LHCN-M2 (cell line): ENCODE data around the gene CDC20. TPM values are rescaled to one million over a fixed set of nuclear protein-coding genes. Genes with fewer than 3 reads are reported as not detected.
"Not testable (repeated sequence)": the region's sequence is repeated elsewhere in the genome, so short reads cannot be mapped to it uniquely, and the experiment has no call there.

Source experiments
- DNase-seq: peaks from one replicate; pipeline ENCODE4 v3.0.0-alpha.2; 2012; ENCODE audit warnings: low read depth
- total RNA-seq: library from RNA; depleted of rRNA; stranded (reverse); fragments of >200 nt; gene quantifications from 2 replicates; pipeline ENCODE4 v1.2.3, GENCODE V29; 2014

CDC20 gene
- total RNA-seq, 1 experiment from 2014 or later, result 203 TPM

DNA sequence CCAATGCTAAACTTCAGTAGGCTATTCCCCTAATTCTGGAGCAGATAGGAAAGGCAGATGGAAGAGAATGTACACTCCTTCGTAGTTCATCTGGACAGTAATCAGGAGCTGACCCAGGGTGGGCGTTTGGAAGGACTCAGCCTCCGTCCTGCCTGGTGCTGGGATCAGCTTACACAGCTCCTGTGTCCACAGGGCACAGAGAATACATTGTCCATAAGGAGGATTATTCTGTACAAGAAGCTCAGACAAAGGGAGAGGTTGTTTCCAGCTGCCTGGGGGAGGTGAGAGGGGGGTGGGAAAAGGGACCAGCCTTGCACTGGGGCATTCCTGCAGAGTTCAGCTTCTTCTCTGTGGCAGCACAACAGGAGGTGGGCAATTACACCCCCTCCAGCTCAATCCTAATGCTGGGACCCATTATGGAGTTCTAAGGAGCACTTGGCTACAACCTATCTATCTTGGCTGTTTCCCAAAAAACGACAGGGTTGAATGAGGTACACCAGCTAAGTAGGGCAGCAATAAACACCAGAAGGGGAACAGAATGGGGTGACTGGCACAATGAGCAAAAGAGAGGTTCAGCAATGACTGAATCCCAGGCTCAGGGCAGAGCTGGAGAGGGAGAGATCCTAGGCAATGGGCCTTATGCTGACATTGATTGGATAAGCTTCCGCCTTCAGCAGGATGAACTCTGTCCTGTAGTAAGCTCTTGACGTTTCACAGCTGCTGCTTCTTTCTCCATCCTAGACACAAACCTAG is 23.4 kb downstream of the CDC20 start:
- DNase-seq, result no peak

DNA sequence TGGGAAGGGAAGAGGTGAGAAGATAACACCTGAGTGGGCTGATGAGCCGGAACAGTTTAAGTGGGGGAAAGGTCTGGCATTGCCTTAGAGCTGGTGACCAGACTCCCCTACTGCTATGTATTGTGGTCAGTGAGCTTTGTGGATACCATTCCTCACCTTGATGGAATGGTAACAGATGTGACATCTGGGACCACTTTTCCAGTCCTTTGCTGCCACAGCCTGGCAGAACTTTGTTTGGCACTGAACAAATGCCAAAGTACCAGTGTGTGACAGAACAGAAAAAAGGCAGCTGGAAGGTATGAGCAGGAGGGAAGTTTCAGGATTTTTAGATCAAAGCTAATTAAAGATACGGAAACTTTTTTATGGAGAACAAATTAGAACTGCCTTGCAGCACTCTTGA is 24.7 kb downstream of the CDC20 start:
- peak; percentile 47 for DNase-seq

DNA sequence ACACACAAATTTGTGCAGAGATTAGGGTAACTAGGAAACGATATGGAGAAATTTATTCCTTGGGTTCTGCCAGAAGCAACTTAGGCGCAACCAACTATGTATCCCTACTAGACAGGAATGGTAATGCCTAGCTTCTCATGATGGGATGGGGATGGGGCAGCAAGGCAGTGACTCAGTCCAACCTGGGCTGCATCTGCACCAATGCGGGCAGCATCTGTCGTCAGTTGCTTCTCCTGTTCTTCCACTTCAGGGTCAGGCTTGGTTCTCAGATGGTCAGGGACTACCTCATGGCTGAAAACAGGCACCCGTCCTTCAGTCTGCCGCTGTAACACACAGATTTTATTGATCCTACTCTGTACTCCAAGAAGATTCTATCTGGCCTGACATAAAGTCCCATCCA is 27.9 kb downstream of the CDC20 start:
- DNase-seq, result no peak

DNA sequence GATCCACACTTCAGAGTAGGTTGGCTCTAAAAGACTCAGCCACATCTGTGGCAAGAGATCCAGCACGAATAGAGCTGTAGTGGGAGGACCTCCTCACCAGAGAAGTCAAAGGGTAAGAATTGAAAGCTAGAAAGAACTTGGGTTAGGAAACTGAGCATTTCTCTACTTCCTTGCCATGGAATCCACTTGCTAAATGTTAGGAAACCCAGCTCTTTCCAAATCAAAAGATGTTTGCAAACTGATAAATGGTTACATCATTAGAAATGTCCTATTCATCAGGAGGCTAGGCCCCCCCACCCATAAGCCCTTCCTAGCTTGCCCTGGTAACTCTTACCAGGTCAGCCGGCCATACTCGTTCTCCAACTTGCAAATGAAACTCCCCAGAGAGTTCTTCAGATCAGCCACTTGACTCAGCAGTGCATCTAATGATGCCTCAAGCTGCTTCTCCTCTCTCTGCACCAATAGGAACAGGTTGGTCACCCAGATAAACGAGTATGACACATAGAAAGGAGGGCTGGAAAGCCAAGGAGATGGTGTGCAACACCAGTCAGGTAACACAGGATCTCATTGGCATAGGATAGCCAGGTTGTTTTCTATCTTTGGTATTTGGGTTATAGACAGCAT is 29.3 kb downstream of the CDC20 start:
- no peak for DNase-seq

DNA sequence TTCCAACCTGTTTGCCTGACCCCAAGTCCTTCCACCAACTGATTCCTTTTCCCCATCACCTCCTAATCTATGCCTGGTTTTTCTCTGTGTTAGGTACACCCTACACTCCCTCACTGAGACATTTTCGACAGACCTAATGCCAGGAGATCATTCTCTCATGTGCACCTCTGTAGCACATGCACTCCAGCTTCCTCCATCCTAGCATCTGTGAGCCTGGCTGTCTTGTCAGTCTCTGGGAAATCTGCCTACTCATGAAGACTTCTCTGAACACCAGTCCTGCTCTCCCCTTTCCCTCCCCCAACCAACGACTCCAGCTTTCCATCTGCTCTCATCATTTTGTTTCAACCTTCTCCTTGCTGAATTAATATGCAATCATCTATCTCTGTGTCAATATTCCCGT is 29.8 kb downstream of the CDC20 start:
- no peak for DNase-seq

DNA sequence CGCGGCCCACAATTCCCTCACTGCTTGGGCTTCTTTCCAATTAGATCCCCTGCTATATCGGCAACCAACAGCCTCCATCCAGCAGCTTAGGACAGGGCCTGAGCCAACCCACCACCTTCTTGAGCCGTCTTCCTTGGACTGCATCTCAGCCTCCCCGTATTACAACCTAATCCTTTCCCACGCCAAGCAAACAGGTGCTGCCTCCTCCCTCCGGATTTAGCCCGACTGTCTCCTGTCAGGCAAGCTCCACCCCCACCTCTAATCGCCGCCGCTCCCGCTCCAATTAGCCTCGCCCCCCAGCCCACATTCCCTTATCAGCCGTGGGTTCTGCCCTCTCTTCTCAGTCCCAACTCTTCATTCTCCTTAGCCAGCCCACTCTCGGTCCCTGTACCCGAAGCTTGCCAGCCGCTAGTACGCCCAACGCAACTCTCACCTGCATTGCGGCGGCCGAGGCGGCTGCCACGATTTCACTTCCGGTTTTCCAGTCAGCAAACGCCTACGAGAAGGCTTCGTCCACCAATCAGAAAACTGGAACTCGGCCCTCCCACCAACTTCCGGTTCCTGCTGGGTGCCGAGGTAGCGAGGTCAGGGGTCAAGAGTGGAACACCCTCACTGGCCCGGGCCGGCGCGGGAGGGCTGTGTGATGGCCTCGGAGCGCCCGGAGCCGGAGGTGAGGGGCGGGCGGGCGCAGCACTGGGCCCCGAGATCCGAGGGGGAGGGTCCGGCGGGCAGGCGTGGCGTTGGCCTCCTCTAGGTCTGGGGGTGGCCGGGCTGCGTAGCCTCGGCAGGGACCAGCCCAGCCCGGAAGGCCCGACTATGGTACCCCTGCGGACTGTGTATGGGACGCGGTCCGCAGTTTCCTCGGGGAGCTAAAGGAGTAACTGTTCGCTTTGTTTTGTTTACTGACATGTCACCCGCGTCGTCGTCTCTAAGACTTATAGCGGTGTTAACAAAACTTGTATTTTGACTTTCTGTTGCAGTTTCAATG is 30.8 kb downstream of the CDC20 start, which contains the start of the genes MED8 and SZT2:
TSS of gene MED8 (minus strand) at position 475 of the 988 bp plus-strand sequence. CDS start at position 439, 36 bp downstream.
TSS of gene SZT2 (plus strand) at position 574 of the 988 bp plus-strand sequence. CDS start at position 644, 70 bp downstream.
- DNase-seq, result peak; percentile 89

DNA sequence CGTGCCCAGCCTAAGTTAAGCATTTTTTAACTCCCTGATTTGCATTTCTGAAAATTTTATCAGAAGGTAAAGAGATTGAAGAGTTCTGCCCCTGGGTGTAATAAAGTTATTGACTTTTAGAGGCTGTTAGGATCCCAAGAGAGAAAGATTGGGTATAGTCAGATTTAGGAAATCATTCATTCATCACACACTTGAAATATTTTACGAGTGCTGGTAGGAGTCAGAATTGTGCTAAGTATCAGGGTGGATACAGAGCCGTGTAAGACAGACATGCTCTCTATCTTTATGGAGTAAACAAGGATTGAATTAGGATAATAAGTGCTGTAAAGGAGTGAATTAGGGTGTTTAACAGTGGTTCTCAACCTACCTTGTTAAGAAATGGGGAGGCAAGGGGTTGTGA is 33.9 kb downstream of the CDC20 start:
- DNase-seq, result no peak

DNA sequence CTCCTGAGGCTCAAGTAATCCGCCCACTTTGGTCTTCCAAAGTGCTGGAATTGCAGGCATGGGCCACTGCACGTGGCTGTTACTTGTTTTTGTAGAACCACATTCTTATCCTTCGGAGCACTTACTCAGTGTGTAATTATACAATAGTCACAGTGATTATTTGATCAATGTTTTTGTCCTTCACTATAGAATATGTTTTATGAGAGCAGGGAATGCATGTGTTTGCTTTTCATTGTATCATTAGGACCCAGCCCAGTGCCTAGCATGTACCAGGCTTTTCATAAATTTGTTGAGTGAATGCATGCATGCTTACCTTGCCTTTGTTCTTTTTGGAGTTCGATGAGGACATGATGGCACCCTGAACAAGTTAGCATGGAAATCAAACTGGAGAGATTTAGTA is 36.7 kb downstream of the CDC20 start:
- DNase-seq, result no peak

DNA sequence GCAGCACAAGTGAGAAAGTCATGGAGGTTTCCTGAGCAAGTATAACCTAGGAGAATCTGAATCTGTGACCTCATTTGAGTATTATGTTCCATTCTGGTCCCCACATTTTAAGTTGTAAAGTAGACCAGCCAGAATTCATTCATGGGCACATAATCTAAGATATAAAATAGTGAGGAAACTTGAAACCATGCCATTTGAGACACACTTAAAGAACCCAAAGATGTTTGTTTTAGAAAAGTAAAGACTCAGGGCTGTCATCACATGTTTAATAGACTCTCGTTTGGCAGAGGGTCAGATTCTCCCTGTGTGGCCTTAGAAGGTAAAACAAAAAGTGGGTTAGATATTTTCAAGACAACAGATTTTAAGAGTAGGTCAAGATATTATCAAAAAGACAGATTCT is 37.3 kb downstream of the CDC20 start:
- DNase-seq, result no peak

DNA sequence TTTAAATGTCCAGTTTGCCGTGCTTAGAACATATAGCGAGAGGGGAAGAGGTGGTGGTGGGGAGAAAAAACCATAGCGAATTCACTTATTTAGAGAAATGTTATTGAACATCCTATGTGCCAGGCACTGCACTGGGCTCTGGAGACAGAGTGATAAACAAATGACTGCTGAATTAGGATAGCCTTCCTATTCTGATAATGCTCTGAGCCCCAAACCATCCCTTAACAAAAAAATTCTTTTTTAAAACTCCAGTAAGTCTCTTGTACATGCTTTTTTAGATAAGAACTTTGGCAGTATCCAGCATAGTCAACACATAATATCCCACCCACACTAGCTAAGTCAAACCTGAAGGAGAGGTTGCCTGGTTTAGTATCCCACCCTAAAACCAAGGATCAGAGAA is 39.4 kb downstream of the CDC20 start:
- no peak for DNase-seq

DNA sequence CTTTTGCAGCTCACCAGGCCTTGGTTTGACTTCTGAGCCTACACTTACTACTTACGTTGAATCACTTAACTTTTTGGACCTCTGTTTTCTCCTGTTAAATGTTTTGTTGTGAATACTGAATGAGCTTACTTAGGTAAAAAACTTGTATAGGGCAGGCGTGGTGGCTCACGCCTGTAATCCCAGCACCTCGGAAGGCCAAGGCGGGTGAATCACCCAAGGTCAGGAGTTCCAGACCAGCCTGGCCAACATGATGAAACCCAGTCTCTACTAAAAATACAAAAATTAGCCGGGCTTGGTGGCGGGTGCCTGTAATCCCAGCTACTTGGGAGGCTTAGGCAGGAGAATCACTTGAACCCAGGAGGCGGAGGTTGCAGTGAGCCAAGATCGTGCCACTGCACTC is 41.7 kb downstream of the CDC20 start:
- DNase-seq, result not testable (repeated sequence)

DNA sequence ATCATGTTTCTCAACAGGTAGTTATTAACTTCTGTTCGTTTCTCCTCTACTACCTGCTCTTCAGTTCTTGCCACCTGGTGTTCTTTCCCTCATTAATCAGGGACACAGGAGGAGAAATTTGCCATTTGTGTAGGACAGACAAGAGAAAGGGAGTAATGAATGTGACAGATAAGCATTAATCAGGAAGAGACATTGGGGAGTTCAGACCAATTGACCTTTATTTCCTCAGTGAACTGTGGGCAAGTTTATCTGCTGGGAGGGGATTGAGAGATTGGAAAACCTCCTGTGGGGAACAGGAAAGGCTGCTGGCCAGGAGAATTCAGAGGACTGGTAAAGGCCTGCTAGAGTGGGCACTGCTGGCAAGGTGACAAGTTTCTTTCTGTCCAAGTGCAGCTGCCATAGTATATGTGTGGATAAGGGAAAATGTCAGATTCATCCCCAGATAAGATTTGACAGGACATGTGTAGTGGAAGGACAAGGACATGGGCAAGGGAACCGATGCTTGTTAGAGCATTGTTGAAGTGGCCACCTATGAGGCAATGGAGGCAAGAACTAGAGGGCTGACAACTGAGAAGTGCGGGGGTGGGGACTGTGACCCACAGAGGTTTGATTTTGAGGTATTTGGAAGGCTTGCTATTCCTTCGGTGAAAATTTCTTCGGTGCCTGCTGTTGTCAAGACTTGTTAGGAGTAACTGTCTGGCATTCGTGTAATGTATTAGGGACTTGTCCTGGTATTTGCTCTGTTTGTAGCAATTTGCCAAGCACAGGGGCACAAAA is 43.5 kb downstream of the CDC20 start:
- DNase-seq, result no peak

DNA sequence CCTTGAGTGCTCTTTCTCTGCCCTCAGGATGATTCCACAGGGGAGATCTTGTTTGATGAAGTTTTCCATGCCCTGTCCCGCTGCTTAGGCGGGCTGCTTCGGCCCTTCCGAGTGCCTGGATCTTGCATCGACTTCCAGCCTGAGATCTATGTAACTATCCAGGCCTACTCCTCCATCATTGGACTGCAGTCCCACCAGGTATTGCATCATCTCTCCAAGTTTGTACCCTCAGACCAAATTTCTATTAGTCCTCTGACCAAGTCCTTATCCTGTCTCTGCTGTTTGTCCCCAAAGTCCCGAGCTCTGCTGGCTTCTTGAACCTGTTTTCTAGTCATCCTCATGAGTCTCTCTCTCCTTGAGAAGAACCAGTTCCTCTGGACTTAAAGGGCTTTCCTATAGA is 45.6 kb downstream of the CDC20 start:
- DNase-seq, result no peak

DNA sequence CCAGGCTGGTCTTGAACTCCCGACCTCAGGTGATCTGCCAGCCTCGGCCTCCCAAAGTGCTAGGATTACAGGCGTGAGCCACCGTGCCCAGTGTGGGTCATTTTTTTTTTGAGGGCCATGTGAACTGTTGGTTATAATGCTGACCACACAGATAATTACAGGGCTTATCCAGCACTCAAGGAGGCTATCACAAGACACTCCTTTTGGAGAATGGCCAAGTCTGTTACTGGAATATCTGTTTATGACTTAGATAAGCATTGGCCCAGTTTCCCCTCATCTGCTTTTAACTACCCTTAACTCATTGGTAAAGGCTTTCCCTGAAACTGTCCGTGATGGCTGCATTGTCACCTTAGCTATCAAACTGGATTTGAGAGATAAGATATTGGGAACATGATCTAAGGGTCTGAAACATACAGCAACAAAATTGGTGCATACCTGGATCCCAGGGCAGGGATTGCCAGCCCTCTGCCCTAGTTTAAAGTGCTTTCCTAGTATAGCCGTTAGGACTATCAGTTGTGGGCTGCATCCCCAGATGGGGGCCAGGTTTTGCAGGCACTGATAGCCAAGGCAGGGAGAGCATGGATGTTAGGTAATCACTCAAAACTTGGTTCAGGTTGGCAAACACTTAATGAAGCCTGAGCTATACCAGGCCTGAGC is 46.6 kb downstream of the CDC20 start:
- DNase-seq, result no peak

DNA sequence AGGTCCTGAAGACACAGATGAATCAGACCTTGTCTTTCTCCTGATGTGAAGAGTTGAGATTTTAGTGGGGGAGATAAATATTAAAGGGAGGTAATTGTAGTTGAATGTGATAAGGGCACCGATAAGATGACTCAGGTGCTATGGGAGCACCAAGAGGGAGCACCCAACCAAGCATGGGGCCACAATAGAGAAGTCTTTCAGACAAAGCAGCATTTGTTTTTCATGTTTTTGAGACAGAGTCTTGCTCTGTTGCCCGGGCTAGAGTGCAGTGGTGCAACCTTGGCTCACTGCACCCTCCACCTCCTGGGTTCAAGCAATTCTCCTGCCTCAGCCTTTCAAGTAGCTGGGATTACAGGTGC is 47.1 kb downstream of the CDC20 start:
- DNase-seq, result no peak

DNA sequence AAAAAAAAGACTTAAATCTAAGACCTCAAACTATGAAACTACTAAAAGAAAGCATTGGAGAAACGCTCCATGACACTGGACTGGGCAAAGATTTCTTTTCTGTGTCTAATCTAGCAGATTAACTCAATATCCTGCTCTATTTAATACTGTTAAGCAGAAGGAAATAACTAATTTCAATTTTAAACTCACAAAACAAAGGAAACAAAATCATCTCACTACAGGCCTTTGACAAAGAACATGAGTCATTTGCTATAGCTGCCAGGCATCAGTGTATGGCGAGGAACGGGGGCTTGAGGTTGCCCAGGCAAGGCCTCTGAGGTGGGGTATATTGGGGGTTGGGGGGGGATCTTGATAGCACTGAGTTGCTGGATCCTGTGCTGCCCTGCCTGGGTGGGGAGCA is 51.8 kb downstream of the CDC20 start:
- DNase-seq, result no peak
